Measurements from ENCODE around the gene AXIN2.

The AXIN2 gene, protein sequence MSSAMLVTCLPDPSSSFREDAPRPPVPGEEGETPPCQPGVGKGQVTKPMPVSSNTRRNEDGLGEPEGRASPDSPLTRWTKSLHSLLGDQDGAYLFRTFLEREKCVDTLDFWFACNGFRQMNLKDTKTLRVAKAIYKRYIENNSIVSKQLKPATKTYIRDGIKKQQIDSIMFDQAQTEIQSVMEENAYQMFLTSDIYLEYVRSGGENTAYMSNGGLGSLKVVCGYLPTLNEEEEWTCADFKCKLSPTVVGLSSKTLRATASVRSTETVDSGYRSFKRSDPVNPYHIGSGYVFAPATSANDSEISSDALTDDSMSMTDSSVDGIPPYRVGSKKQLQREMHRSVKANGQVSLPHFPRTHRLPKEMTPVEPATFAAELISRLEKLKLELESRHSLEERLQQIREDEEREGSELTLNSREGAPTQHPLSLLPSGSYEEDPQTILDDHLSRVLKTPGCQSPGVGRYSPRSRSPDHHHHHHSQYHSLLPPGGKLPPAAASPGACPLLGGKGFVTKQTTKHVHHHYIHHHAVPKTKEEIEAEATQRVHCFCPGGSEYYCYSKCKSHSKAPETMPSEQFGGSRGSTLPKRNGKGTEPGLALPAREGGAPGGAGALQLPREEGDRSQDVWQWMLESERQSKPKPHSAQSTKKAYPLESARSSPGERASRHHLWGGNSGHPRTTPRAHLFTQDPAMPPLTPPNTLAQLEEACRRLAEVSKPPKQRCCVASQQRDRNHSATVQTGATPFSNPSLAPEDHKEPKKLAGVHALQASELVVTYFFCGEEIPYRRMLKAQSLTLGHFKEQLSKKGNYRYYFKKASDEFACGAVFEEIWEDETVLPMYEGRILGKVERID

DNA sequence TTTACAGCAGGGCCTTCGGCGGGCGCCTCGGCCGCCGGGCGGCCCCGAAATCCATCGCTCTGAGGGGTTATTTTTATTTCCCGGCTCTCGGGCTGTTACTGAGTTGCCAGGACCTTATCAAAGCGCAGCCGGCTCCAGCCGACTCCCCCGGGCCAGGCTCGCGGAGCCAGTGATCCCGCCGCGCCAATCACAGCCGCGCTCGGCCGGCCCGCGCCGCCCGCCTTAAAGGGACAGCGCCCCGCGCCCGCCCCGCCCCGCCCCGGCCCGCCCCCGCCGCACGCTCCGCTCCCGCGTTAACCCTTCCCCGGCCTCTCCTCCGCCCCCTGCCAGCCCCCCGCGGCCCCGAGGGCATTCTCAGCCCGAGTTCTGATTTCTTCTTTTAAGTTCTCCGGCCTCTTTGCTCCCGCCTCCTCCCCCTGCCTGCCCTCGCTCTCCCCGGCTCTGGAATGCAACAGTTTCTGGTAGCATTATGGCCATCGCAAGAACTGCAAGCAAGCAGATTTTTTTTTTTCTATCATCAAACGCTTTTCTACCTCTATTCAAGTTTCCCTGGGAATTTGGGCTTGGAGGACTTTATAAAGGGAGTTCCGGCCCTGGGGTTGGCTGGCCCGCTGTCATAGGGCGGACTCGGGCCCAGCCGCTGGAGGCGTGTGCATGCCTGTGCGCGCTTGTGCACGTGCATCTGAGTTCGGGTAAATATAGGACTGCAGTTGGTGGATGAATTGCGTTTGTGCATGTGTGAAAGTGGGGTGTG is at the start of gene AXIN2:
Gene AXIN2, minus strand, starts transcription at position 197 of the 754 bp plus-strand sequence. CDS start 3,028 bp downstream, outside the sequence.
- DNase-seq (ENCODE audit: low read depth, low spot score) = peak; percentile 72

DNA sequence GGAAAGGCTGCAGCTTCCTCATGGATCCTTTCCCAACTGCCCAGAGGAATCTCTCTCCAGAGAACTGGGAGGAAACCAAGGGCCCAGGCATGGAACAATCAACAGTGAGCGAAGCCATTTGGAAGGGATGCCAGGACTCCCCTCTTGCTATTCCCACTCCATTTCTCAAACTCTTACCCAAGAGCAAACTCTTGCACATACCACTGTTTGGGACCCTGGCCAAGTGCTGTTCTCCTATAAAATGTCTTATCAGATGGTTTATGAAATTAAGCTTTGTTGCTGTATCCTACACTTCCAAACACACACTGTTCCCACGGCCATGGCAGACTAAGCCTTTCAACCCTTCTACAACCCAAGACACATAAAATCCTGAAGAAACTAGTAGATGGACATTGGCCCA is 48.3 kb upstream of the AXIN2 start:
- DNase-seq (ENCODE audit: low read depth, low spot score) = no peak

DNA sequence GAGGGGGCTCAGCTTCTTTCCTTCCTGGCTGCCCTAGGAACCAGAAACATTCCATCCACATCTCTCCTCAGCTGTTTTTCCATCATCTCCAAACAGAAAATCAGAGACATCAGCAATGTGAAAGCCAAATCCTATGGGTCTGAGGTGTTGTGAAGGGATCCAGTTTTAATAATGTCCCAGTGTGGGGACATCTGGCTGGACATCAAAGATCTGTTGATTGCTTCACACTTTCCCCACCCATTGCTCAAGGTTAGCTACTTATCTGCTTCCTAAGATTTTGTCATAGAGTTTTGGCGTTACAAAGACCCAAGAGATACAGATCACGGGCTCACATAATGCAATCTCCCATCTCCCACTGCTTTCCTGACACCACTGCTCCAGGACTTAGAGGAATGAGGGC is 47.8 kb upstream of the AXIN2 start:
- DNase-seq (ENCODE audit: low read depth, low spot score) = no peak

DNA sequence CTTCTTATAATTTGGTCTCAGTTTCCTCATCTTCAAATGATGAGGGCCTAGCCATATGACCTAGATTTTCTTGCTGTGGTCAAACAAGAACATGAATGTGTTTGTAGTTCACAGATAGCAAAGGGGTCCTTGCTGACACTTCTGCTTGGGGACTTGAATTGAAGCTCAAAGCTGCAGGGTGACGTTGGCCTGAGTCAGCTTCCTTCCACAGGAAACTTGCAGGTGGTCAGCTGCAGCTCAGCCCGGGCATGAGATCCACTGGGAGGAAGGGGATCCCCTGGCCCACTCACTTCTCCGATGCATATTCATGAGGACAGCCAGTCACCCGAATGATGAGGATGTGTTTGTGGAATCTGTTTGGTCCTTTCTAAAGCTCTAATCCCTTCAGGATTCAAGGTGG is 42.6 kb upstream of the AXIN2 start:
- no peak for DNase-seq (ENCODE audit: low read depth, low spot score)

DNA sequence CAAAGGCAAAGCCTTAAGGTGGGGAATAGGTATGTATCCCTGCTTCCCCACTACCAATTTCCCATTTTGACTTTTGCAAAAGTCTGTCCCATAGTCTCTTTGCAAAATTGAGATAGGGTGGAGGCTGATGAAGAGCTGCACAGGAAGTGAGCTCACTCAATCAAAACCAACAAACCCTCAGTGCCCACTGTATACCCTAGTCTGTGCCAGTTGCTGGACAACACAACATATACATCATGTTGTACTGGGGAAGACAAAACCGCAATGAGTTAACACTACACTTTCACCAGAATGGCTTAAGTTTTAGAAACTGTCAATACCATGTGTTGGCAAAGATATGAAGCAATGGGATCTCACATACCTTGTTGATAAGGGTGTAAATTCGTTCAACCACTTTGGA is 40.4 kb upstream of the AXIN2 start:
- no peak for DNase-seq (ENCODE audit: low read depth, low spot score)

DNA sequence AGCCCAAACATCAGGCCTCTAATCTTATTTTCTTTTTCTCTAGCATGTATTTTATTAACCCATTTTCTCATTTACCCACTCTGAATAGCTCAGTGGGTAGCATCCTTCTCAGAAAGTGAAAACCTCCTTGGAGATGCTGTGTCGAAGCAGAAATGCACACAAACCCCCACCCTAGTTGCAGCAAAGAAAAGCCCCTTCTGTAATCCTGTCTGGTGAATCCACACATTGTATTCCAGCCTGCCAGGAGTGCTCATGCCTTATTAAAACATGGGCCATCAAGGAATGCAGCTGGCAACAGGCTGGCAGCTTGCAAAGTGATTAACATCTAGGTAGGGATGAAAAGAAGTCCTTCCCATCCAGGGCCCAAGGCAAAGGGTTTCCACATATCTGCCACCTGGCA is 39.7 kb upstream of the AXIN2 start:
- DNase-seq (ENCODE audit: low read depth, low spot score) = no peak

DNA sequence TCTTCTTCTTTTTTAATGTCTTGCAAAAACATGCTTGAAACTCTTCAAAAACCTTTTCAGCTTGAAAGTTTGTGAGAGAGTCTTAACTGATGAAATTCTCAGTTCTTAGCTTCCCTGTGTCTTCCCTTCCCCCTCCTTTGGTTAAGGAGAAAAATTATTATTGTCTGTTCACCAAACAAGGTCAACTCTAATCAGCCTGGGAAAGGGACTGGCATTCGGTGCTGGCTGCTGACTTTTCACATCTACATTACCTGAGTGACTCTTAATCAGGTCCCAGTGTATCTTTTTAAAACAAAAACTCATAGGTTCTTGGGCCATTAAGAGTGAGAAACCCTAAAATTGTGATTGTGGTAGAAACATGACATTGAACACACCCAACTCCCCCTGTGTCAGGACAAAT is 39.1 kb upstream of the AXIN2 start:
- no peak for DNase-seq (ENCODE audit: low read depth, low spot score)

DNA sequence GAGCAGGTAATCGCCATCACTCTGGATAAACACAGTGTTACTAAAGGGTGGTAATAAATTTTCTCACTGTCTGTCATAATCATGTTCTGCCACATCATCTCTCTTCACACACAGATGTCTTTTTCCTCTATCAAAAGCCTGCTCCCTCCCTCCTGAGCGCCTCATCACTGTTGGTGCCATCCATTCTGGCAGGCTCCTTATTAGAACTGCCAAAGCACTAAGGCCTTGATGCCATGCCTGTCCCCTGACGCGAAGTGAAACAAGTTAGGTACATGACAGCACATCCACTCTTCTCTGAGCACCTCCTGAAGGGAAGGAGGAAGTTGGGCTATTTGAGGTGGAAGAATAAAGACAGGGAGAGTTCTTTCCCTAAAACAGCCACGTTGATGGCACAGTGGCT is 38.2 kb upstream of the AXIN2 start:
- DNase-seq (ENCODE audit: low read depth, low spot score) = no peak

DNA sequence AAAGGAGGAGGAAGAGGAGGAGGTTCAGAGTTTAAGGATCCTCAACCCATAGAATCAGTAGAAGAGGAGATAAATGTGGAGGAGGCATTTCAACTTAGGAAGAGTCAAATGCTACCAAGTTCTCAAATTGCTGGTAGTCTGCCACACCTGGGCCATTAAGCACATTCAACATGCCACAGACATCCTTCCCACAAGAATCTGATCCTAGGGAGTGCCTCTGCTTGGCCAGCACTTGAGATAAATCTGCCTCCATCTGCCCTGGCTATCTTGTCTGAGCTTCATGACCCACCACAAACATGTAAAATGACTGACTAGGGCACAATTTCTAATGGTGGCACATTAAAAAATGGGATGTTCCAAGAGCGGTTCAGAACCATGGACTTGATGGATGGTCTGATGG is 37.3 kb upstream of the AXIN2 start:
- DNase-seq (ENCODE audit: low read depth, low spot score) = no peak

DNA sequence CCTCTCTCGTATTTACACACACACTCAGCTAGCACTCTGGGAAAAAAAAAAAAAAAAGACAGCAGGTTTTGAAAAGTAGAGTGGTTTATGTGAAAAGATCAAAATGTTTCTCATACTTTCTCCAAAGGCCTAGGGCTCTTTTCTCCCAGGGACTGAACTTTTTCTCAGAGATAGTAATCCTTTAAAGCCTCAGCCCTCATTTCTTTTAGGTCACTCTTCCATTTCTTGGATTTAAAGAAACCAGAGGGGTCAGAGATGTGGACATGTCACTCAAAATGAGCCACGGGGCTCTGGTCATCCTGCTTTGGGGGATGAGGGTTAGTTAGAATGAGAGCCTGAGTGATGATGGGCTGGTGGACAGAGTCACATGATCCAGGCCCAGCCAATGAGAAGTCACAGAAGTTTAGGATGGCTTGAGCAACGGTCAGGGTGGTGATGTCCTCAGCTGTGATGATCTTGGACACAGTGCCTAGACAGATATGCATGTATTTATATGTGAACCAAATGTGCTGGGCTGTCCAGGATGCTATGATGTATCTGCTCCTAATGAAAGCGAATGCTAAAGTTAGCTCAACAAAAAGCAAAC is 33.7 kb upstream of the AXIN2 start:
- DNase-seq (ENCODE audit: low read depth, low spot score) = no peak

DNA sequence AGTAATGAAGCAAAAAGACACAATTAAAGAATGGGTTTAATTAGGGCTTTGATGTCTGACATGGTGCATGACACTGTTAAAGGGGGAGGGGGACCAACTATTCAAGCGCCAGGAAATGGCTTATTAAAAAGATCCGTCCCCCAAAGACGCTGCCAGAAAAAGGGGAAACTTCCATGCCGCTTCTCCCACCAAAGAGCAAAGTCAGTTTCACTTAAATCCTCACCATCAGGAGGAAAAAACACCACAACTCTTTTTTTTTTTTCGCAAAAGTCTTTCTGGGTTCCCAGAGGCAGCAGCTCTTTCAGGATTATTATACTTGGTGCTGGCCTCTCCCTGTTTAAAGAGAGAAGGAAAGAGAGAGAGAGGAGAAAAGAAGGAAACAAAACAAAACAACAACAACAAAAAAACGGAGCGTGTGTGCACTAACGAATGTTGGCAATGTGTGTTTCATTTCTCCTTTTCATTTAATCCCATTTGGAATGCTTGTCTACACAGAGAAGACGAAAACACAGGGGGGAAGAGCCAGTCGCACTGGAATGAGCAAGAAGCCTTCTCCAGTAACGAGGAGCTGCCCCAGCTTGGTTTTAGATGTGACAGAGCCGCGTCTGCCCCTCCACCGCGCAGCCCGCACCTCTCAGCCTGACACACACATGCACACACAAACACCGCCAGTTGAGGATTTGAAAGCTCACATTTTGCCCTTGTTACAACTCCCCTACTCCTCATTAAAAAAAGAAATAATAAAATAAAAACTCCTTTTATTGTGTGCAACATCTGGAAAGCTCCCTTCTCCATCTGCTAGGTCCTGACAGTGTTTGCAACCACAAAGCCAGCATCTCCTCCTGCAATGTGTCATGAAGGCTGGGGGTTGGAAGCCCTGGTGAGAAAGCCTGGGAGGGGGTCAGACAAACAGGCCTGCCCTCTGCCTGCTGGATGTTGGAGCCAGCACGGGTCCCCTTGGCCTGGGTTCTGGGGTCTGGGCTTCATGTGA is 32.7 kb upstream of the AXIN2 start:
- DNase-seq (ENCODE audit: low read depth, low spot score) = no peak

DNA sequence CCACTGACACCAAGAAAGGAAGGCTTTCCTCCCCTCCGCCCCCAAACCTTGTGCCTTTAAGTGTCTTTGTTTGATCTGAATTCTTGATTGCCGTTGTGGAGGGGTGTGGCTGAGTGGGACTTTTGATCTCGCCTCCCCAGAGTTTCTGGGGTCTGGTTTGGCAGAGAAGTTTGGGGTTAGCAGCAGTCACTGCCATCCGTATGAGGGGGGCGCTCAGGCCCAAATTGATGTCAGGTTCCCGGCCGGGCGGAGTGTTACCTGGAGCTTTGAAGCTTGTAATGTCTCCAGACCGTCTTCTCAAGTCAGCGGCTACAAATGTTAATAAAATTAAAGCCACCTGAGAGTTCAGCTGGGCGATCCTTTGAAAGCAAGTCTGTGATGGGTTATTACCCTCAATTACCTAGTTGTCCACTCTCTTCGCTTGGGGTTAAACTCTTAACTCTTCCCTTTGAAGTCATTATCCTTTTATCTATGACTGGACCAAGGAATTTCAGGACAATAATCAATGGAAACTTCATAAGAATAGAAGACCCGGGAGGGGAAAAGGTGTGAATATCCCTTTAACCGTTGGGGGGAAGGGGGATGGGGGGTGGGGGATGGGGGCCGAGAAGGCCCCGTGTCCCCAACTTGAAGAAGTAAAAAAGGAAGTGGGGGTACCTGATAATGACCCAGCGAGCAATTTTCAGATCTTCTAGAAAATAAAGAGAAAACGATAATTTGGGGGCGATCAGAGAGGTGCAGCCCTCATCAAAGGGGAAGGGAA is 31.8 kb upstream of the AXIN2 start:
- DNase-seq (ENCODE audit: low read depth, low spot score) = no peak

DNA sequence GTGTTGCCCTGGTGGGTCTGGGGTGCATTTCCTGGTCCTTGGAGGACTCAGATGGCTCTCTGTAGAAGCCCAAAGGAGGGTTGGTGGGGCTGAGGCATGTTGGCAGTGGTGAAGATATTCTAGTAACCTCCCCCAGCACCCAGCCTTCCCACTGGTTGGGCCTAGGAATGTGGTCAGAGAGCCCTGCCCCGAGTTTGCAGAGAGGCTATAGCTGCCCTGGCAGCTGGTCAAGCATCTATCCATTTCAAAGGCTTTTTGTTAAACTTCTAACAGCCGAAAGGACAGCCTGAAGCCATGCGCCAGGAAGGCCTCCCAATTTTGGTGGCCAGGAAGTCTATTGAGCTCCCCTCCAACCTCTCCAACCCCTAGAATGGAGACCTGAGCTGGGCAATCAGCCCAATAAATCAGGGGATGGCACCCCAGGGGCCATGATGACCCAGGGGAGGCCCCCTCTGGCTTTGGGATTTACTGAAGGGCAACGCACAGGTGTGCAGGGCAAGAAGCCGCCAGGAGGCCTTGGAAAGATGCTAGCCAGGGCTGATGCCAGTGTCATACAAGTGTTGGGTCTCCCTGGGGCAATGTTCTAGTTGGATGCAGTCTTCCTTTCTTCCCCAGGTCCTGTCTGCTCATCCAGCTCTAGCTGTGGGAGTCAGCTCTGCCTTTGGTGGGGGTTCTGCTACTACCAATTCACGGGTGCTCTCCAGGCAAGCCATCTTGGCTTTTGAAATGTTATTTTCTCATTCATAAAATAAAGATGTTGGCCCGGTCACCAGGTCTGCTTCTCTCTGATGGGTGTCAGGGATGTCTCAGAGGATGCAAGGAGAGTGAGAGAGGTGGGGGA is 30.9 kb upstream of the AXIN2 start:
- no peak for DNase-seq (ENCODE audit: low read depth, low spot score)

DNA sequence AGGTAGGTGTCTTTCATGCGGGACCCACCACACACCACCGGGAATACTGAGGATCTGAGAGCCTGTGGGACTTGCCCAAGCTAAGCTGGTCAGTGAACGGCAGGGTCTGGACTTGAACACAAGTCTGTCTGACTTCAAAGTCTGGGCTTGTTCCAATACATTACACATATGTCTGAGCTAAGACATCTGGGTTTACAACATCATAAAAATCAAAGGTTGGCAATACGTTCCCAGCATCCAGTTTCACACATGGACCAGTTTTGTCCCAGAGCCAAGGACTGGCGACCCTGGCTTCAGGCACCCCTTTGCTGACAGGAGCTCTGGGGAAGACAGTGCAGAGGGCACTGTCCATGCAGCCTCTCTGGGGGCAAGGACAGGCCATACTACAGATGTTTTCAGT is 27.9 kb upstream of the AXIN2 start:
- DNase-seq (ENCODE audit: low read depth, low spot score) = no peak

DNA sequence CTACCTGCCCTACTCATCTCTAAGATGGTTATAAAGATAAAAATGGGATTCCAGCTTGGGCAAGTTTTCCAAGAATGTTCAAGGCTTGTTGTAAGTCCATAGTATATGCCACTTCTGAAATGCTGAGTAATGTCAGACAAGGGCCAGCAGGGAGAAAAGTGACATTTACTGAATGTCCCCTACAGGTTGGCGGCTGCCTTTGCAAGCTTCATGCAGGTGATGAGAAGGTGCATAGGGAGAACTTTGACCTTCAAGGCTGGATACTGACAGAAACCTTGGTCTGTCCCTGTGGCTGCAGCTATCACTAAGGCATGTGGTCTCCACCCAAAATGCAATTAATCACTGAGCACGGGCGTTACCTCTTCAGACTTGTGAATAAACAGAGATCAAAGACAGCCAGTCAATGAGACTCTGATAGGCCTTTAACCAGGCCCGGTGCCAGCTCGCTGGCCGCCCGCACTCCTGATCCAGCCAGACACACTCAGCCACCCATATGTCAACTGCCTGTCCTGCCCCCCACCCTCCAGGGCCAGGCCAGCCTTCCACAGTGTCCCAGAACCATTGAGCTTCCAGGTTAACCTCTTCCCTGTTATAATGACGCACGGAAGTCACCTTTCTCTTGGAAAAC is 26.8 kb upstream of the AXIN2 start:
- DNase-seq (ENCODE audit: low read depth, low spot score) = no peak

DNA sequence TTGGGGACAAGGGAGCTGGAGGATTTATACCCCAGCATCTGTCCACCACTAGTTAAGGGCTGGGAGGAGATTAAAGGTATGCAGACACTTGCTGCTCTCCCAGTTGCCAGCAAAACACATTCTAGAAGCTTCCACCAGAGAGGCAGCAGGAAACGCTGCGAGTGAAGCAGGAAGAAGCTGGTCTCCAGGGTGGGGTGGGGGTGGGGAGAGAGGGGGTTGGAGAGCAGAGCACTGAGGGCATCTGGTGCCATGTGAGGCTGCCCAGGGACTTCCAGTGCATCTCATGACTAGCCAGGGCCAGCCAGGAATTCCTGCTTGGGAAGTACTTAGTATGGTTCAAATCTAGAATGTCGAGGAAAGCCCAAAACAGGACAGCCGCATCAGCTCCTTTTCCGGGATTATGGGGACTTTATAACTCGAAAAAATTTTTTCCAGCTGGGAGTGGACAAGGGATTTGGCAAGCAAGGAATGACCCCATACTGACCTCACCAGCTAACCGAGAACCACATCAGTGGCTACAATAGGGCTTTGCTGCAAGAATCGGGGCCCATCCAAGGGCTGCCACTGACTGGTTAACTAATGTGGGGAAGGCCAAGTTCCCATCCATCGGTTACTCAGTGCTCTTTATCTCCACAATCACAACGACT is 26.2 kb upstream of the AXIN2 start:
- DNase-seq (ENCODE audit: low read depth, low spot score) = no peak

DNA sequence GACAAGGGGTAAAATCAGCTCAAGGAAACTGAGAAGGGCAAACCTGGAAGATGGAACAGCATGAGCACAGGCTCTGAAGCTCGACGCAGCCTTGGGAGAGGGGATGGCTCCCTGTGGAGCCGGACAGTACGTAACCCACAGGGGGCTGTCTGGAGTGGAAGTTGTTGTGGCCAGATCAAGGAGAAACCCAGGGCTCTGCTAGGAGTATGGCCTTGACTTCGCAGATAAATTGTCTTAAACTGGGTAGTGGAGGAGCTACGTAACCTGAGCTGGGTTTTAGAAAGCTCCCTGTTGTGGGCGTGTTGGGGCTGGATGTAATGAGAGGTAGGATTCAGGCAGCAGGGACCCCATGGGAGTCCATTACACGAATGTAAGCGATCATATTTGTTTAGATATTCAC is 25.5 kb upstream of the AXIN2 start:
- DNase-seq (ENCODE audit: low read depth, low spot score) = no peak

All from activated CD4-positive, CD25-positive, alpha-beta regulatory T cell treated with anti-CD3 and anti-CD28 coated beads, Interleukin-2, amount 50 U/mL, for 16 hours (primary cell).